Hematopoietic multipotent progenitor cell treated with erythropoietin and hydrocortisone succinate and interleukin-3 and kit ligand, for 4 days (in vitro differentiated cells): ENCODE results near the gene CANT1.

Source experiments
- DNase-seq: peaks from one replicate; pipeline ENCODE4 v3.0.0-alpha.2; 2015

CANT1 gene

DNA sequence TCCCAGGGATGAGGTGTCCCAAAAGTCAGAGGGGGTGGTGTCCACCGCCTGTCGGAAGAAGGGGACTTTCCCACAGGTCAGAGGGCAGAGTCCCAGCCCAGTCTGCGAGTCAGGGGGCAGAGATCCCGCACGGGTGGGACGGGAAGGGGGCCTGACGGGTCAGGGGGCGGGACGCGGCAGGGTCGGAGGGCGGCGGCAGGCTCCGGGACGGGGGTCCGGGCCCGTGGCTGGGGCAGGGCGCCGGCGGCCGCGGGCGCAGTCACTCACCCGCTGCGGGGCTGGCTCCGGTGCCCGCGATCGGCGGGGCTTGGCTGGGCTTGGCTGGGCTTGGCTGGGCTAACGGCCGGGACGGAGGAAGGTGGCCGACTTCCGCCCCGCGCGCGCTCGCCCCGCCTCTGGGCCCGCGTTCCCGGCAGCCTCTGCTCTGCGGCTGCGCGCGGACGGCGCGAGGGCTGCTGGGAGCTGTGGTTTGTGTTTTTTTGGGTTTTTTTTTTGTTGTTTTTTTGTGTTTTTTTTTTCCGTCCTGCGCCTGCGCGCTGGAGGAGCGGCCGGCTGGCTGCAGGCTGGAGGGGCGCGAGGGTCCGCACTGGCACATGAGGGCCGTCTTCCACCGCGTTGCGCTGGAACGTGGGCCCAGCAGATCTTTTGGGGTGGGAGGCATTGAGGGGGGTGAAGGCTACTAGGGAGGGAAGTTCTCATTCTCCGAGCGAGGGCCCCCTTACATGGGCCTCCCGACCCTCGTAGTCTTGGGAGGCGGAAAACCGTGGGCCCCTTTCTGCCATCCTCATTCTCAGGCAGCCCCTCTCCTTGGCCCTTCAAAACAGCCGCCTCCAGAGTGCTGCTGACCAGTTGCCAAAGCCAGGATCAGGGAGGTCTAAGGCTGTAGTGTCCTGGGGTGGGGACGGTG is at the start of gene CANT1:
CANT1 (minus strand) TSS at position 368 of the 907 bp plus-strand sequence. CDS start 12,142 bp downstream, outside the sequence.
- DNase-seq: peak; percentile 94

DNA sequence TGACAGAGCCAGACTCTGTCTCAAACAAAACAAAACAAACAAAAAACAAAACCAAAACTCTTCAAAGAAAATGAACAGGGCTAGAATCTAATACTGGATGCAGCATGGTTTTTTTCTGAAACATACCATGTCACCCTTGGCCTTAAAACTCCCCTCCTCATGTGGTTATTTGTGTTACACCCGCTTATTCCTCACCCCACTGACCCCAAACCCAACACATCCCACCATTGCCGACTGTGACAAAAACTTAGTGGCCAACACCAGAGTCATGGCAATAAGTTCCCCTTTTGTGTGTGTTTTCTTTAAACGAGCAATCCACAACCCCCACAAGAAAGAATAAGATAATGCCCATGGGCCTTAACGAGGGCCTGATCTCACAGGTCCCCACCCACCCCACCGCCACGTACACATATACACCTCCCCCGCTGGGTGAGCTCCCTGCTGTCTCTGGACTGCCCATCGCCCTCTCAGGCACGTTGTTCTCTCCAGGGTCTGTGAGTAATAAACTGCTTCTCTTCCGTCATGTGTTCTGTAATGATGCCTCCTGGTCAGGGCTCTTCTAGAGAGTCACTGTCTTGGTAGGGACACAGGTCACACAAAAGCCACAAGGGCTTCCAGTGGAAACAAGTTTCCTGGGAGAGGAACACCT is 48.3 kb upstream of the CANT1 start:
- DNase-seq: peak; percentile 71

DNA sequence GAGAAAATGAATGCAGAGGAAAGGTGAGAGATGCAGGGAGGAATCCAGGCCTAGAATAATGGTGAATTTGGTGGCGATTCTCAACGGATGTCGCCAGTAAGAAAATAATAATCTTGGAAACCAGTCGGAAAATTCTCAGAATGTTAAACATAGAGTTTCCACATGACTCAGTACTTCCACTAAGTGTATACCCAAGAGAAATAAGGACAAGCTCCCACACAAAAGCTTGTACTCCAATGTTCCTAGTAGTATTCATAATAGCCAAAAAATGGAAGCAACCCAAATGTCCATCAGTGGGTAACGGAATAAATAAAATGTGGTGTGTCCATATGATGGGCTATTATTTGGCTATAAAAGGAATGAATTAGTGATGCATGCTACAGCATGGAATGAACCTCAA is 45.6 kb upstream of the CANT1 start:
- DNase-seq: no peak

DNA sequence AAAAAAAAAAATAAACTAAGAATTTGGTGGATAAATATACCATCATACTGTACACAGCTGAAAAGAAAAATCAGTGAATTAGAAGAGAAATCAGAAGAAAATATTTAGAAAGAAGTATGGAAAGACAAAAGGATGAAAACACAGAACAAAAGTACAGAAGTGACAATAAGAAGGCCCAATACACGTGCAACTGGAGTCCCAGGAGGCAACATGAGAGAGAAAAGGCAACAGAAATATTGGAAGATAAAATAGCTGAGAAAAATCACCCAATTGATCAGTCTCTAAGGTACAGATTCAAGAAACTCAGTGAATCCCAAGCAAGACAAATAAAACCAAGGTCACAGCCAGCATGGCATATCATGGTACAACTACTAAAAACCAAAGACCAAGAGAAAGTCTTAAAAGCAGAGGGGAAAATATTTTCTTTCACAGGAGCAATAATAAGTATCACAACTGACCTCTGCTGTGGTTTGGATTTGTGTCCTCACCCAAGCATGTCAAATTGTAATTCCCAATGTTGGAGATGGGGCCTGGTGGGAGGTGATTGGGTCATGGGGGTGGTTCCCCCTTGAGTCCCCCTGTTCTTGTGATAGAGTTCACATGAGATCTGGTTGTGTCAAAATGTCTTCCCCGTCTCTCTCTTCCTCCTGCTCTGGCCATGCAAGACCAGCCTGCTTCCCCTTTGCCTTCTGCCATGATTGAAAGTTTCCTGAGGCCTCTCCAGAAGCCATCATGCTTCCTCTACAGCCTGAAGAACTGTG is 44.8 kb upstream of the CANT1 start:
- no peak for DNase-seq

DNA sequence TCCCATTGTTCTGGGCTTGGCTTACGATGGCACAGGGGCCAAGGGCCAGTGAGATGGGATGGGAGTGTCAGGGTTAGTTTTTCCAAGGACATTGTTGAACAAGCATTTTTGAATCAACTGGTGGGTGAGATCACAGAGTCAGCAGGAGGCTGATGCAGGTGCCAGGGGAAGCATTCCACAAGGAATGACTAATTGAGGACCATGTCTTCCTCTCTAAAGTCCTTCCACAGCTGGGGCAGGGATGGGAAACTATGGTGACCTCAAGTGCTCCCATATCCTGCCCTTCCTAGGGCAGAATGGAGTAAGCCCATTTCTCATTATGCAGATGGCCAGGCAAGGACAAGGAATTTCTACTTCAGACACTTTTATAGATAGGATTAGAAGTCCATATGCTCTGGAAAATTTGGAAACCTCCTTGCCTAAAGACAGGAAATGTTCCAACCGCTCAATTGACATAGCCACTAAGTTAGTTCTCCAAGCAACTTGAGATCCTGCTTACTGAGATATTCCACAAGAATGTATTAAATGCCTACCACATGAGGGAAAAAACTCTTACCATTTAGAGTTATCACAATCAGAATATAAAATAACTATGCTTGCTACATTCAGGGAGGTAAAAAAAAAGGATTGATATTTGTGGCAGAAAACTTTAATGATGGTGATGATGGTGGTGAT is 43.8 kb upstream of the CANT1 start:
- no peak for DNase-seq

DNA sequence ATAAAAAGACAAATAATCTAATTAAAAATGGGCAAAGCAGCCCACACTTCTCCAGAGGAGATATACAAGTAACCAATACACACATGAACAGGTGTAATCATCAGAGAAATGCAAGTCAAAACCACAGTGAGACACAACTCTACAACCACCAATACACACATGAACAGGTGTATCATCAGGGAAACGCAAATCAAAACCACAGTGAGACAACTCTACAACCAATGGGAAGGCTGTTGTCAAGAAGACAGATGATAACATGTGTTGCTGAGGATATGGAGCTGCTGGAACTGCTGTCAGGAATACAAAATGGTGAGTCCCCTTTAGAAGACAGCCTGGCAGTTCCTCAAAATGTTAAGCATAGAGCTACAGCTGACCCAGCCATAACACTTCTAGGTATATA is 42.6 kb upstream of the CANT1 start:
- no peak for DNase-seq

DNA sequence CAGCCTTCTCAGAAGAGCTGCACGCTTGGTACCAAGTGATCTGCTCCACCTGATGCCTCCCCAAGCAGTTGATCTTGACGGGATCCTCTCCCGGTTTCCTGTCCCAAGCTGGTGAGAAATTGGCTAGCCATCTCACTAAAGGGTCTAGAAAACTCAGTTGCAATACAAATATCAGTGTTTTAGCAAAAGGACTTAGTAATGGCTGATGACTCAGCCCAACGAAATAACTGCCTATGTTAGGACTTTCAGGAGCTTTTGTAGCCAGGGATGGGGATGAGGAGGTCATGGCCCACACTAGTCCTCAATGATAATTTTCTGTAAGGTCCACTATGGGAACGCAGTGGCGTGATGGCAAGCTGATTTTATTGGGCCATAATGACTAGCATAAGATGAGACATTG is 41.7 kb upstream of the CANT1 start:
- no peak for DNase-seq

DNA sequence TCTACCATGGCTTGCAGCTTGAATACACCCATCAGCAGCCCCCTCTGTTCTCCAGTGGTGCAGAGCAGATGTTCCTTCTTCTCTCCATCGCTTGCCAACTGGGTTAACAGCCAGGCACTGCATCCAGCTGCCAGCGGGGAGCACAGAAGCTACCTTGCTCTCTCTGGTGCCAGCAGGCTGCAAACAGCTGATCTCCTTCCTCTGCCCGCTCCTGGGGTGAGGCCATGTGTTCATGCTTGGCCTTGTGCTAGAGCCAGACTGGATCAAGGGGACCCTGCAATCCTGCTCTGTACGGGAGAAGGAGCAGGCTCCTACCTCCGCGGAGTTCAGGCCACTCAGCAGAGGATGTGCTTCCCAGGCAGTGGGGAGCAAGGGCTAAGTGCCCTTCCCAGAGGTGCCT is 41.0 kb upstream of the CANT1 start:
- DNase-seq: no peak

DNA sequence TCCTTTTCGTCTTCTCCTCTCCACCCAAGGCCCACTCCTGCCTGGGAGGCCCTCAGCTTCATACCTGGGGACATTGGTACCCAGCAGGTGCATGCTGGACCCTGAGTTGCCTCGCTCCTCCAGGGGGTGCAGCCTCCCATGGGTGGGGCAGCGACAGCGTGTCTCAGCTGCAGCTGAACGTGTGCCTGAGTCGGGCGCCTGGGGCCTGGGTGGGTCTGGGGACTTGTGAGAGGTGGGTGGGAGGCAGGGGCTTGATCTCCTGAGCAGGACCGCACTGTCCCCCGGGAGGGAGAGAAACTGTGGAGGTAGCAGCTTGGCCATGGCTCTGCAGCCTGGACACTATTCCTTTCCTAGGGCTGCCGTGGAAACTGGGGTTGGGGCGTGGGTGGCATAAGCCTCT is 40.3 kb upstream of the CANT1 start:
- no peak for DNase-seq

DNA sequence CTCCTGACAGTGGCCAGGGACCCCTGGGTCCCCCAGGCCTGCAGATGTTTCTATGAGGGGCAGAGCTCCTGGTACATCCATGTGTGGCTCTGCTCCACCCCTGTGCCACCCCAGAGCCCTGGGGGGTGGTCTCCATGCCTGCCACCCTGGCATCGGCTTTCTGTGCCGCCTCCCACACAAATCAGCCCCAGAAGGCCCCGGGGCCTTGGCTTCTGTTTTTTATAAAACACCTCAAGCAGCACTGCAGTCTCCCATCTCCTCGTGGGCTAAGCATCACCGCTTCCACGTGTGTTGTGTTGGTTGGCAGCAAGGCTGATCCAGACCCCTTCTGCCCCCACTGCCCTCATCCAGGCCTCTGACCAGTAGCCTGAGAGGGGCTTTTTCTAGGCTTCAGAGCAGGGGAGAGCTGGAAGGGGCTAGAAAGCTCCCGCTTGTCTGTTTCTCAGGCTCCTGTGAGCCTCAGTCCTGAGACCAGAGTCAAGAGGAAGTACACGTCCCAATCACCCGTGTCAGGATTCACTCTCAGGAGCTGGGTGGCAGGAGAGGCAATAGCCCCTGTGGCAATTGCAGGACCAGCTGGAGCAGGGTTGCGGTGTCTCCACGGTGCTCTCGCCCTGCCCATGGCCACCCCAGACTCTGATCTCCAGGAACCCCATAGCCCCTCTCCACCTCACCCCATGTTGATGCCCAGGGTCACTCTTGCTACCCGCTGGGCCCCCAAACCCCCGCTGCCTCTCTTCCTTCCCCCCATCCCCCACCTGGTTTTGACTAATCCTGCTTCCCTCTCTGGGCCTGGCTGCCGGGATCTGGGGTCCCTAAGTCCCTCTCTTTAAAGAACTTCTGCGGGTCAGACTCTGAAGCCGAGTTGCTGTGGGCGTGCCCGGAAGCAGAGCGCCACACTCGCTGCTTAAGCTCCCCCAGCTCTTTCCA is 39.5 kb upstream of the CANT1 start:
- no peak for DNase-seq

DNA sequence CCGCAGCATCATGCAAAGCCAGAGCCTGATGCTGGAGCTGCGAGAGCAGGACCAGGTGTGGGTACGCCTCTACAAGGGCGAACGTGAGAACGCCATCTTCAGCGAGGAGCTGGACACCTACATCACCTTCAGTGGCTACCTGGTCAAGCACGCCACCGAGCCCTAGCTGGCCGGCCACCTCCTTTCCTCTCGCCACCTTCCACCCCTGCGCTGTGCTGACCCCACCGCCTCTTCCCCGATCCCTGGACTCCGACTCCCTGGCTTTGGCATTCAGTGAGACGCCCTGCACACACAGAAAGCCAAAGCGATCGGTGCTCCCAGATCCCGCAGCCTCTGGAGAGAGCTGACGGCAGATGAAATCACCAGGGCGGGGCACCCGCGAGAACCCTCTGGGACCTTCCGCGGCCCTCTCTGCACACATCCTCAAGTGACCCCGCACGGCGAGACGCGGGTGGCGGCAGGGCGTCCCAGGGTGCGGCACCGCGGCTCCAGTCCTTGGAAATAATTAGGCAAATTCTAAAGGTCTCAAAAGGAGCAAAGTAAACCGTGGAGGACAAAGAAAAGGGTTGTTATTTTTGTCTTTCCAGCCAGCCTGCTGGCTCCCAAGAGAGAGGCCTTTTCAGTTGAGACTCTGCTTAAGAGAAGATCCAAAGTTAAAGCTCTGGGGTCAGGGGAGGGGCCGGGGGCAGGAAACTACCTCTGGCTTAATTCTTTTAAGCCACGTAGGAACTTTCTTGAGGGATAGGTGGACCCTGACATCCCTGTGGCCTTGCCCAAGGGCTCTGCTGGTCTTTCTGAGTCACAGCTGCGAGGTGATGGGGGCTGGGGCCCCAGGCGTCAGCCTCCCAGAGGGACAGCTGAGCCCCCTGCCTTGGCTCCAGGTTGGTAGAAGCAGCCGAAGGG is 38.6 kb upstream of the CANT1 start:
- DNase-seq: no peak

DNA sequence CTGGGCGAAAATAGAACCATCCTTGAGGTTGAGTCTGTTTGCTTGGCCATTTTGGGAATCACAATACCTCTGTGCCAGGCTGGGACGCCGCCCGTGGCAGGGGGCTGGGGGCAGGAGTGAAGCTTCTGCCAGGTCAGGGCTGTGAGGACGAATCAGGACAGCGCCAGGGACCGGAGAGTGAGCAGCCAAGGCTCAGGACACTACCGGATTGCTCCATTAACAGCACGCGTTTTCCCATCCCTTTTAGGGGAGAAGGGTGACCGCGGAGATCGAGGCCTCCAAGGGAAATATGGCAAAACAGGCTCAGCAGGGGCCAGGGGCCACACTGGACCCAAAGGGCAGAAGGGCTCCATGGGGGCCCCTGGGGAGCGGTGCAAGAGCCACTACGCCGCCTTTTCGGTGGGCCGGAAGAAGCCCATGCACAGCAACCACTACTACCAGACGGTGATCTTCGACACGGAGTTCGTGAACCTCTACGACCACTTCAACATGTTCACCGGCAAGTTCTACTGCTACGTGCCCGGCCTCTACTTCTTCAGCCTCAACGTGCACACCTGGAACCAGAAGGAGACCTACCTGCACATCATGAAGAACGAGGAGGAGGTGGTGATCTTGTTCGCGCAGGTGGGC is 37.8 kb upstream of the CANT1 start:
- no peak for DNase-seq

DNA sequence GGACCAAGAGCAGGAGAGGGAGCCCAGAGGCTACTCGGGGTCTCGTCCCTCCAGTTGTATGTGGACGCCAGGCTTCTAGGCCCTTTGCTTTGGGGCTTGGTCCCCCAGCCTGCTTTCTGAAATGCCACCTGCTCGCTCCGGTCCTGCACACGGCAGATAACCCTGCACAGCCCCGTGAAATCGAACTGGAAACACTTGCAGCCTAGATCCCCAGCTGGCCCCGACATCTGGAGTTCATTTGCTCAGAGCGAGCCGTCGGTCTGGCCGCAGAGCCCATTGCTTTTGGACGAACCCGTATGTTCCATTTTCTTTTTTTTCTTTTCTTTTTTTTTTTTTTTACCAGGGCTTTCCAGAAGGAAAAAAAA is 37.3 kb upstream of the CANT1 start:
- DNase-seq: no peak

DNA sequence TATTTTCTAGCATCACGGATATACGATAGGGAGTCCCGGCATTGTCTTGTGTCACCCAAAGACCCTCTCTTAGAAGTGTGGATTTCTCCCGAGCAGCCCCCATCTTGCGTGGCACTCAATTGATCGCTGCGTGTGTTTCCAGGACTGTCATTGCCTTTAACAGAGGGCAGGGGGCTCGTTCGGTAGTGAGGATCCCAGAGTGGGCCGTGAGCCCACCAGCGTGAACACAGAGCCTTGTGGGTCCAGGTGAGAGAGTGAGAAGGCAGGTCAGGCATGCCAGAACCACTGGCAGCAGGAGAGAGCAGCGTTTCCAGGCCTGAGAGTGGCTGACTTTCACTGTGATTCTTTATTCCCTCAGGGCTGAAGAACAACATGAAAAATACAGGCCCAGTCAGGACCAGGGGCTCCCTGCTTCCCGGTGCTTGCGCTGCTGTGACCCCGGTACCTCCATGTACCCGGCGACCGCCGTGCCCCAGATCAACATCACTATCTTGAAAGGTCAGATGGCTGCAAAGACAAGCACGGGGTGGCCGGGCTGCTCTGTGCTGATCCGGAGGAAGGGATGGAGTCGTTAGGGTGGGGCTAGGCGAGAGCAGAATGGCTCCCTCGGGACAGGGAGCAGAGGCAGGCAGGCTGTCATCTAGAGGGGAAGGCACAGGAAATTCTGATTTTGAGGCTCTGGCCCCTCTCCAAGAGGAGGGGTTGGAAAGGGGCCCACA is 36.8 kb upstream of the CANT1 start:
- no peak for DNase-seq

DNA sequence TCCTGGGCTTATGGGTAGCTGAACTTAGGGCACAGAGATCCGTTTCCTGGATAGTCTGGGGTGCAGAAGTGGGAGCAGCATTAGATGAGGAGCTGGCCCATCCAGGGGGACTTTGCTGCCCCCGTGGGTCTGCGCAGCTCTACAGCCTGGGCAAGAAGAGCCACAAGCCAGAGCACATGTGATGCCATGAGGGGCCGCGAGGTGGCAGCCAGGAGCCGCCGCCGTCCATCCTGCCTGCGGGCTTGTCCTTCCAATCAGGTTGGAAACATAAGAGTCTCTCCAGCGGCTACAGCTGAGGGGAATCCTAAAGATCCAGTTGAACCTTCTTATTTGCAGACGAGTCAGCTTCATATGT is 36.3 kb upstream of the CANT1 start:
- peak; percentile 81 for DNase-seq

DNA sequence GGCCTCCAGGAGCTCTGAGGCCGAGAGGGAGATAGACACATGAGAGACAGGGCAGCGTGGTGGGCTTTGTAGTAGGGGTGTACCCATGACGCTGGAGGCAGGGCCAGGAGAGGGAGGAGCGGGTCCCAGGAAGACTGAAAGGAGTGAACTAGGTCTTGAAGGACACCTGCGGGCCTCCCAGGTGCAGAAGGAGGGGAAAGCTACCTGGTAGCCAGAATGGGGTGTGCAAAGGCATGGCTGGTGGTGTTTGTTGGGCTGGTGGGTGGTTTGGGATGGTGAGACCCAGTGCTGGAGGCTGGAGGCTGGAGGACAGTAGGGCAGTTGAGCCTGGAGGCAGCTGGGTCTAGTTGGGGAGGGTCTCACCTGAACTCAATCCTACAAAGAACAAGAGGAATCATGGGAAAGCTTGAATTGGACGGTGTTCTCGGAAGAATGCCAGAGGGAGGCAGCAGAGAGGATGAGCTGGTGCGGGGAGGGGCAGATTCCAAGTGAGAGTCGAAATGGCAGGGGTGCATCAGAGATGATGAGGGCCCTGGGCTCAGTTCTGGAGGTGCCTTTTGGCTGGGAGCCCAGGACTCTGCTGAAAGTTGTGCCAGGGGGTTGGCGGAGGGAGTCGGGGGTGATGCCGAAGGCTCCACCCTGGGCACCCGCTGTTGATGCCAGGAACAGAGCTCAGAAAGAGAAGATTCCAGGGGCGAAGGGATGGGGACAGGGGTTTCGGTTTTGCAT is 35.6 kb upstream of the CANT1 start:
- no peak for DNase-seq

DNA sequence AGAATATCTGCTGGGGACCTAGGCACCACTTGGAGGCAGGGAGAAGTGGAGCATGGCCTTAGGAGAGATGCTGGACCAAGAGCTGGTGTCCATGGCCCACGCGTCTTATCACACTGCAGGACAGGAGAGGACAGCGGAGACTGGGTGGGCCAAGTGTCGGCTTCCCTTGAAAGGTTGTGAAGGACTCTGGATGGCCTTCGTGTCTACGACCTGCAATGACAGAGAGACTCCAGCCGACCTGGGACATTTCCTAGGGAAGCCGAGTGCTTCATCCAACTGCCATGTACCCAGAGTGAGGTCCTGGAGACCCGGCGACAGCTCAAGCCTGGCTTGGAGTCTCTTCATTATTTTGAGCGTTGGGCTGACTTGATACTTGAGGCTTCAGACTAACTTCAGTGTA is 34.9 kb upstream of the CANT1 start:
- no peak for DNase-seq

DNA sequence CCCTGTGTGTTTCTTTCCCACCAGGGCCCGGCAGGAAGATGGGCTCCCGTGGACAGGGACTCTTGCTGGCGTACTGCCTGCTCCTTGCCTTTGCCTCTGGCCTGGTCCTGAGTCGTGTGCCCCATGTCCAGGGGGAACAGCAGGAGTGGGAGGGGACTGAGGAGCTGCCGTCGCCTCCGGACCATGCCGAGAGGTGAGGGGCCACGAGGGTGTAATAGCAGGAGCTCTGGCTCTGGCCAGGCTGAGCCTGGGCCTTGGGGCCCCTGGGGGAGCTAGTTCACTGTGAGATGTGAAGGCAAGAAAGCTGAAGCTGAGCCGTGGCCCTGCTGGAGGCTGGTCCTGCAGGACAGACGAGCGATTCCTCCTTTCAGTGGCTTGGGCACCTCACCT is 34.4 kb upstream of the CANT1 start:
- DNase-seq: no peak
